ENCODE results near the gene HOXC9.

Gene HOXC9

DNA sequence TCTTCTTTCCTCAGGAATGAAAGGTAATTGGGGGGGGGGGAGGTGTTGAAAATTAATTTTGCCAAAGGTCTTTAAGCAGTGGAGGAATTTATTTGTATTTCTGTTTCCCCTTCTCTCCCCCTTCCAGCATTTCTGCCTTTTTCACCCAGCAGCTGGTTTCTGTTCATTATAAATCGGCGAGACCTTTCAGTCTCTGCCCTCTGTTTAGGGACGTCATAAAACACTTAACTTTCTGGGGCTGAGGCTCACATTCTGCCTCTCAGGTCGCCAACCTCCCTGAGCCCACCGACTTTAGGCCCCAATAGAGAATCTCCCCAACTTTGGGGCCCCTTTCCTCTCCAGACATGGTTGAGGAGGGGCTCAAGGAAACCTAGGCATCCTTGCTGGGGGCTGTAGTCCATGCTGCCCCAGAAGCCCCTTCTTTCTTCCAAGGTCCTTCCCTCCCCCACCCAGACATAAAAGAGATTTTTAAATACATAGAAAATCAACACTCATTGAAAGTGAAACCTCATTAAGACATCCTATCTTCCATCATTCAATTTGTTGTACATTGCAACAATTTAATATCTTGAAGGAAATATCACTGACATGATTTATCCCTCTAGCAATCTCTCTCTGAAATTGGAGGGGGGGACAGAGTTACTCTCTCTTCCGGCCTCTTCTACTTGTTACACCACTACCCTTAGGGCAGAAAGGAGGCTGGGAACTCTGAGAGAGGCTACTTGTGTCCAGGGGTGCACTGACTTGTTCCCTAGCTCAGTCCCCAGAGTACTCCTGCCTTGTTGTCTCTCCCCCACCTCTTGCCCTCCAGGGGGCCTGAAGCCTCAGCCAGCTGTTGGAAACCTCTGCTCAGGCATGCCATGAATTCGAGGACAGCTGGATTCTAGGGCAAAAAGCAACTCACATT is 25.8 kb downstream of the HOXC9 start:
- DNase-seq, result no peak

DNA sequence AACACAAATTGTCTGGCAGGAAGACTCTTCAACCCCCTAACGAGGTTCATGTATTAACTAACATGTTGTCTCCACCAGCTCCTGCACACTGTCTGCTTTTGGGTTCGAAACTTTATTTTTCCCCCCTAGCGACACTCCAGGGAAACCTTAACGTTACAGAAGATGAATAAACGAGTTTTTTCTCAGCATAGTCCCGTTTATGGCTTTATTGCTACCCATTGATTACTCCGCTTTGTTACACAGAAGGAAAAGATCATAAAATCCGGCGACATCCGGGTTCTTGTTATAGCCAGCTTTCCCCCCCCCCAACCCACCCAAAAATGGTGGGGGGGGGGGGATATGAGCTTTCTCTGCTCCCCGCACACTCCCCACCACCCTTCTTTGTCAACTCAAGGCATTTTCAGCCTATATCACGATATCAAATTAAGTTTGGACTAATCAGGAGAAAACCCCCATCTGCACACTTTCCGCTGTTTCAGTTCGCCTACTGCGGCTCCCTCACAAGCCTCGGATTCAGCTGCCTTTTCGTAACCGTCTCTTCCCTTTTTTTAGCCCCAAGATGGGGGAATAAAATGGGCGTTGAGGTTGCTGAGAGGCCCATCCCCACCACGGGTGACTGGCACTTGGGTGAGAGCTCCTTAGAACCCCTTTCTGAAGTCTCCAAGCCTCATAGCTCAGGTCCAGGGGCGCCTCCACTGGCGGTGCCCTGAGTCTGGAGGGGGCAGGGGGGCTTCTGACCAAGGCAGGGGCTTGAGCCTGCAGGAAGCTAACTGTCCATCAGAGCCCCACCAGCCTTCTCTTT is 26.9 kb downstream of the HOXC9 start:
- no peak for DNase-seq

DNA sequence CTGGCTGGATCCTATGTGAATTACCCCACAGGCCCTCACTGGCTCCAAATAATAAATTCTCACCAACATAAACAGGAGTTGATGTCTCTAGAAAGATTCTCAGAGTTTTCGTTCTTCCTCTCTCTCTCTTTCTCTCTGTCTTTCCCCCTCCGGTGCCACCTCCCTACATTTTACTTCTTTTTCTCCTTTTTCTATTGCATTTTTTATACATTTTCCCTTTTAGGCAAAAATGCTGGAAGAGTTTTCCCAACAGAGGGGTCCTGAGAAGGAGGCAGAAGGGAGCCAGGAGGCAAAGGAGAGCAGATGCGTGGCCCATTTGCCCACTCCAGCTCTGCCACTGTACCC is 27.5 kb downstream of the HOXC9 start:
- DNase-seq, result no peak

GRCh38 chr12:54028314-54029201 is 28.6 kb downstream of the HOXC9 start, which contains the start of gene HOXC6:
TSS of gene HOXC6 (plus strand) at chr12:54028440. CDS start at chr12:54028522, 82 bp downstream.
- peak in 1 of 58 donors; percentile 1 for DNase-seq

GRCh38 chr12:54029529-54030441 is 29.8 kb downstream of the HOXC9 start:
- no peak for DNase-seq

DNA sequence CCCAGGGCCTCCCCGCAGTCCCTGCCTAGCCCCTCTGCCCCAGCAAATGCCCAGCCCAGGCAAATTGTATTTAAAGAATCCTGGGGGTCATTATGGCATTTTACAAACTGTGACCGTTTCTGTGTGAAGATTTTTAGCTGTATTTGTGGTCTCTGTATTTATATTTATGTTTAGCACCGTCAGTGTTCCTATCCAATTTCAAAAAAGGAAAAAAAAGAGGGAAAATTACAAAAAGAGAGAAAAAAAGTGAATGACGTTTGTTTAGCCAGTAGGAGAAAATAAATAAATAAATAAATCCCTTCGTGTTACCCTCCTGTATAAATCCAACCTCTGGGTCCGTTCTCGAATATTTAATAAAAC is 30.5 kb downstream of the HOXC9 start:
- DNase-seq, result no peak

- no peak for DNase-seq
Measured at GRCh38 chr12:54030889-54031471, 31.0 kb downstream of the HOXC9 start.

- no peak for DNase-seq
Measured at GRCh38 chr12:54031480-54031879, 31.5 kb downstream of the HOXC9 start.

DNA sequence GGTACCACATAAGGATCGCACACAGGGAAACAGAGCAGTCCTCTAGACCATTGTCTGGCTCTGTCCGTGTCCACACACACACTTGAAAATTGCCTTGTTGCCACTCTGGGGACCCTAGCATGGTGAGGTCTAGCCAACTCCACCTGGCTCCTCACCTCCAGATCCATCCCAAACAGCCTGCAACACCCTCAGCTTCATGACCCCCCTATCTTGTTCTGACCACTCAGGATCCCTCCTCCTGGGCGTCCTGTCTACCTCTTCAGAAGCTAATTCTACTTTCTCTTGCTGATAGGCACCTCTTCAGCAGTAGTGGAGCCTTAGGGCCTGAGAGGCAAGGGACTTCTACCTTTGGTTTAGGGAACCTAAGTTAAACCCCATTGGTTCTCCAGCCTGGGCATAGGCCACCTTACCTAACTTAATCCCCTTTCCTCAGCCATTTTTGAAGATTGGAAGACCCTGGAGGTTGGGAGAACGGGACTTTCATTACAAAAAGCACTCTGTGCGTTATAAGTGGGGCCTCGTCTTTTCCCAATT is 32.2 kb downstream of the HOXC9 start:
- DNase-seq, result no peak

DNA sequence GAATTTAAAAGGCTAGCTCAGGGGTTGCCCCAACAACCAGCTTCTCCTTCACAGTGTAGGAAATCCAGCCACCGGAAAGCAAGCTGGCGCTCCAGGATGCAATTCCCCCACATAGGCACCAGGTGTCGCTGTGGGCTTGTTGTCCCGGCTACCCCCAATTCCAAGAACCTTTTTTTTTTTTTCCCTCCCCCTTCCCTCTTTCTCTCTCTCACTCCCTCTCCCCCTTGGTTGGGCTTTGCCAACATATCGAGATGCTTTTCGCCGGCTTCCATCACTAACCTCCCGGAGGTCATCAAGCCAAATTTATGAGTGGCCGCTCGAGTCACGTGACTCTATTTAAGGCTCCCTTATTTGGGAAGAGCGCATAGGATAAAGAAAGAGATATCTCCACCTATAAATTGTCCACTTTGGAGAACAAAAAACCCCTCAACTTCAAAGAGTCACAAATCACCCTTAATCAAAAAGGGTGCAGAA is 32.7 kb downstream of the HOXC9 start, which contains the start of gene HOXC5:
Gene HOXC5, plus strand, starts transcription at position 424 of the 474 bp plus-strand sequence. CDS start 73 bp downstream, outside the sequence.
- DNase-seq, result peak in 32 of 58 donors; percentile 1 to 54 (median 6)

DNA sequence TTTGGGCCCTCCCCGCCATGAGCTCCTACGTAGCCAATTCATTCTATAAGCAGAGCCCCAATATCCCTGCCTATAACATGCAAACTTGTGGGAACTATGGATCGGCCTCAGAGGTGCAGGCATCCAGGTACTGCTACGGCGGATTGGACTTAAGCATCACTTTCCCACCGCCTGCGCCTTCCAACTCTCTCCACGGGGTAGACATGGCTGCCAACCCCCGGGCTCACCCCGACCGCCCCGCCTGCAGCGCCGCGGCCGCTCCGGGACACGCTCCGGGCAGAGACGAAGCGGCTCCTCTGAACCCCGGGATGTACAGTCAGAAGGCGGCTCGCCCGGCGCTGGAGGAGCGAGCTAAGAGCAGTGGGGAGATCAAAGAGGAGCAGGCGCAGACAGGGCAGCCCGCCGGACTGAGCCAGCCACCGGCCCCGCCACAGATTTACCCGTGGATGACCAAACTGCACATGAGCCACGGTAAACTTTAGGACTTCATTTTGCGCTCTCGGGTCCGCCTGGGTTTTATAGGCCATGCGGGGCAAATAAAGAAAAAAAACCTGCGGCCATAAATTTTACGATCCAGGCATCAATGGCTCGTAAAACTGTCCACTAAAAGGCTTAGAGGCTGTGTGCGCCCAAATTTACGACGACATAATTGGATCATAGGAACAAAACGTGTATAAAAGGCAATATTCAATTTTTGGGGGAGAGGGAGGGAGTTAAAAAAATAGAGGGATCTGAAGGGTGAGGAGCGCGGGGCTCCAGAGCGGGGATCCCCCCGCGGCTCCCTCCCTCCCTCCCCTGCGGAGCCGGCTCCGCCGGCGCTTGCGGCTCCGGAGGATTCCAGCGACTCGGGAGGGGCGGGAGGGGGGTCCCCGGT is 33.4 kb downstream of the HOXC9 start:
- DNase-seq, result no peak

DNA sequence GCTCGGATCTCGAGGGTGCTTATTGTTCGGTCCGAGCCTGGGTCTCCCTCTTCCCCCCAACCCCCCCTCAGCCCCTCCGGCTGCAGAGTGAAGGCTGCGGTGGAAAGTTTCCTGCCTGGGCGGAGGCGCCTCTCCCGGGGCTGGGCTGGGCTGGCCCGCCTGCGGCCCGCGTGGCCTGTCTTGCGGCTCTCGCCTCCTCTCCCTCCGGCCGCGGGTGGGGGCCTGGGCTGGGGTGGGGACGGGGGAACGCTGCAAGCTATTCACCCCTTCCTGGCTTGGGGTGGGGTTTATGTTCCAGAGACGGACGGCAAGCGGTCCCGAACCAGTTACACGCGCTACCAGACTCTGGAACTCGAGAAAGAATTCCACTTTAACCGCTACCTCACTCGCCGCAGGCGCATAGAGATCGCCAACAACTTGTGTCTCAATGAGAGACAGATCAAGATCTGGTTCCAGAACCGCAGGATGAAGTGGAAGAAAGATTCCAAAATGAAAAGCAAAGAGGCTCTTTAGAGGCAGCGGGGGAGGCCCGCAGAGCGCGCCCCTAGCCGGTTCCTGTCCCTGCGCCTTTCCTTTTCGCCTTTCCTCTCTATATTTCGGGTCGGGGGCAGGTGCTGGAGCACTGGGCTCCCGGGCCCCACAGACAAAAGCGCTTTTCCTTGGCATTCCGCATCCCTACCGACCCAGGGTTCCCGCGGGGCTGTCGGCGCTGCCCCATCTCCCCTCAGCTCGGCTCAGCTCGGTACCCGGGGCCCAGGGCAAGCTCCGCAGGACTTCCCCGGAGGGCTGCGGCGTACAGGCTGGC is 34.2 kb downstream of the HOXC9 start:
- no peak for DNase-seq

- no peak for DNase-seq
Measured at GRCh38 chr12:54034785-54035310, 34.9 kb downstream of the HOXC9 start.

GRCh38 chr12:54035568-54036264 is 35.8 kb downstream of the HOXC9 start:
- no peak for DNase-seq

DNA sequence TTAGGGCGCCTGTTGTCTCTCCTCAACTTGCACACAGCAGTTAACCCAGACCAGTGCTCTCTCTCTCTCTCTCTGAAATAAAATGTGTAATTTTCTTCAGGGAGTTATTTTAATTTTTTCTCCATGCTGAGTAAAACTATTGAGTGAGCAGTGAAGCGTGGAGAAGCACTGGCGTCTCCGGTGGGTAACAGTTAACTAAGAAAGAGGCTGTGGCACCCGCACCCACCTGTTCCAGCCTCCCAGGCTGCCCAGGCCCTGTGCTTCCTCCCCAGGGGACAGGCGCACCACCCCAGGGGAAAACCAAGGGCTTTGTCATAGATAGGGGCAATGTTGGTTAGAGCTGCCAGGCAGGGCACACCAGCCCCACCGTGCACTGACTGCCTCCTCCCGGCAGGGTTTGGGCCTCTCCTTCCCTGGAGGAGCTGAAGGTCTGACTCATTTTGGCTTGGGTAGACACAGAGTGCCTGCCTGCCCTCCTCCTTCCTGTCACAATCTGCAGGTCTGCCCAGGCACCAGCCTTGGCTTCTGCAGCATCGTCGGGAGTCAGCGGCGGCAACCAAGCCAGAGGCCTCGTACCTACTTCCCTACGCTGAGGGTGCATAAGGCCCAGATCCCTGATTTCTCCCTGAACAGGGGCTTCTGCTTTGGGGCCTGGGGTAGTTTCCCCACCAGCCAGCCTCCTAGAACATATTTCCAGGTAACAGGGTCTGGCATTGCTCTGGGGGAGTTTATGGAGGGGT is 36.8 kb downstream of the HOXC9 start:
- DNase-seq, result no peak

All from anterior cingulate cortex (tissue), 58 donors.